ENCODE data around the gene ERCC6.

ERCC6 gene

DNA sequence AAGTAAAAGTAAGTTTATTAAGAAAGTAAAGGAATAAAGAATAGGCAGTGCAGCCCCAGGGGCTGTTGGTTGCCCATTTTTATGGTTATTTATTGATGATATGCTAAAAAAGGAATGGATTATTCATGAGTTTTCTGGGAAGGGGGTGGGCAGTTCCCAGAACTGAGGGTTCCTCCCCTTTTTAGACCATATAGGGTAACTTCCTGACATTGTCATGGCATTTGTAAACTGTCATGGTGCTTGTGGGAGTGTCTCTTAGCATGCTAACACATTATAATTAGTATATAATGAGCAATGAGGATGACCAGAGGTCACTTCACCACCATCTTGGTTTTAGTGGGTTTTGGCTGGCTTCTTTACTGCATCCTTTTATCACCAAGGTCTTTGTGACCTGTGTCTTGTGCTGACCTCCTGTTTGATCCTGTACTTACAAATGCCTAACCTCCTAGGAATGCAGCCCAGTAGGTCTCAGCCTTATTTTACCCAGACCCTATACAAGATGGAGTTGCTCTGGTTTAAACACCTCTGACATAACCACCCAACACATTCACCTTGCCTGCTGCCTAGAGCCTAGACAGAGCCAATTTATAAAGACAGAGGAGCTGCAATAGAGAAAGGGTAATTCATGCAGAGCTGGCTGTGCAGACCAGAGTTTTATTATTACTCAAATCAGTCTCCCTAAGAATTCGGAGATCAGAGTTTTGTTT lies 10.9 kb upstream of the ERCC6 start:
- DNase-seq (ENCODE audit: low read depth in 2 of 2), result no peak

DNA sequence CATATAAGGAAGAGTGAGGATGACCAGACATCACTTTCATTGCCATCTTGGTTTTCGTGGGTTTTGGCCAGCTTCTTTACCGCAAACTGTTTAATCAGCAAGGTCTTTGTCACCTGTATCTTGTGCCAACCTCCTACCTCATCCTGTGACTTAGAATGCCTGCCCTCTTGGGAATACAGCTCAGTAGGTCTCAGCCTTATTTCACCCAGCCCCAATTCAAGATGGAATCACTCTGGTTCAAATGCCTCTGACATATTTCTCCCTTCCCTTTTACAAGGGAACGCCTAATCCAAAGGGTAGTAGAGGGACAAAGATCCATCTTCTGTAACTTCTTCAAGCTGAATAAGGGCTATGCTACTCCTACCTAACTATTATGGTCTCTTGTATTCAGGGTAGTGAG lies 4.7 kb upstream of the ERCC6 start:
- DNase-seq (ENCODE audit: low read depth in 2 of 2), result no peak

DNA sequence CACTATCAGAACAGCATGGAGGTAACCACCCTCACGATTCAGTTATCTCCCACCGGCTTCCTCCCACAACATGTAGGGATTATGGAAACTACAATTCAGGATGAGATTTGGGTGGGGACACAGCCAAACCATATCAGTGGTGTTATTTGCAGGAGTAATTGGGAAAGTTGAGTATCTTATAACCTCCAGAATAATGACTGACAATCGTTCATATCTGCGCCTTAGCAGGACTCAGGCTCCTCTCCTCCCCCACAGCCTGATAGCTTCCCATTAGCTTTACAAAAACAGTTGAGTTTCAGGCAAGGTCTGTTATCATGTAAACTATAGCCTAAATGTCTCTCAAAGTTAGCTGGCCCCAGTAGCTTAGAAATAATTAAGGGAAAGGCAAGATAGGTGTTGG lies 3.4 kb upstream of the ERCC6 start:
- DNase-seq (ENCODE audit: low read depth in 2 of 2), result no peak

DNA sequence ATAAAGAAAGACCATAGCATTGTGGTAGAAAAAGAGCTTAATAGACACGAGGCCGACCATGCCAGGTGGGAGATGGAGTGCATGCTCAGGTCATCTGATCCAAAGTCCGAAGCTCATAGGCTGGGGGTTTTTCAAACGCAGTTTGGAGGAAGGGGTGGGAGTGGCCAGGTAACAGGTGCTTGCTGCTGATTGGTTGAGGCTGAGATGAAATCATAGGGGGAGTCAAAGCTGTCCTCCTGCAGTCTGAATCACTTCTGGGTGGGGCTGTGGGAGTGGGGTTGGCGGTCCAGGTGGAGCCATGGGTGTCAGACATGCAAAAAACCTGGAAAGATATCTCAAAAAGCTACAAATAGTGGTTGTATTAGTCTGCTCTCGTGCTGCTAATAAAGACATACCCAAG lies 2.8 kb upstream of the ERCC6 start:
- DNase-seq (ENCODE audit: low read depth in 2 of 2), result no peak

- DNase-seq (ENCODE audit: low read depth in 2 of 2), result no peak
These were observed 1.3 kb upstream of the ERCC6 start for GRCh38 chr10:49540056-49540797.

DNA sequence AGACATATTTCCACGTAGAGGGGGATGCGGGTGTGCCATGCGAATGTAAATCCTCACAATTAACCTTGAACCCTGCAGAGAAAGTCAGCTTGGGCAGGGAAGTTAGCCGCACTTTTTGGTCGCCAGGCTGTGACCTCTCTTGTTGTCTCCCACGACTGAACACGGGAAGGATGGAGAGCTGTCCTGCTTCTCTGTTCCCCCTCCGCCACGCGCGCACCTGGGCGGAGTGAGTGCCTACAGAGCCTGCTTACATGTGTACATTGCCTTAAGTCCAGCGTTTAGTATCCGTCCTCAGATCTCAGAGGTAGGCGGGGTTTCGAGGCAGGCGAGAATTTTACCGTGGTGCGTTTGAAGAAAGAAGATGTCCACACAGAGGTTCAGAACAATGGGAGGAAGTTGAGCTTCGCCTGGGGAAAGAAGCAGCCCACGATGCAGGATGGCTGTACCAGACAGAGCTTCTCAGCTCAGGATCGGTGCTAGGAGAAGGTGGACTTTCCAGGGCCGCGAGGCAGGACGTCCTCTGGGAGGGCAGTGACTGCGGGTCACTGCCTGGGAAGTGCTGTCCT lies 482 bp upstream of the ERCC6 start:
- DNase-seq (ENCODE audit: low read depth in 2 of 2), result no peak

- DNase-seq (ENCODE audit: low read depth in 2 of 2), result no peak
These were observed 4.1 kb downstream of the ERCC6 start for GRCh38 chr10:49534670-49535381.

DNA sequence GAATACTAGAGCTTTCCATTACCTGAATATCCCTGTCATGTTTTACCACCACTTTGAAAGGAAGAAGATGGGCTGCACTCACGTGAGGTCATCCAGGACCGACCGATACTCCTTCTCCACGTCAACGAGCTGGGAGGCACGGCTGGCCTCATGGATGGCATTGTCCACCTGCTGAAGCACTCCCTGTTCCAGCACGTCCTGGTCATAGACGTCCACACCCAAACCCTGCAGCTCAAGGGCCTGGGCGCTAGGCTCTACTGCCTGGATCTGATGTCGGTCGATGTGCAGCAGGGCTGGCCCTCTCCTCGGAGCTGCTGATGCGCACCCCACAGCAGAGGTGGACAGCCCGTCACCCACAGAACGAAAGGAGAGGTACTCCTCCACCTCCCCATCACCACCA lies 6.5 kb downstream of the ERCC6 start:
- DNase-seq (ENCODE audit: low read depth in 2 of 2), result no peak

DNA sequence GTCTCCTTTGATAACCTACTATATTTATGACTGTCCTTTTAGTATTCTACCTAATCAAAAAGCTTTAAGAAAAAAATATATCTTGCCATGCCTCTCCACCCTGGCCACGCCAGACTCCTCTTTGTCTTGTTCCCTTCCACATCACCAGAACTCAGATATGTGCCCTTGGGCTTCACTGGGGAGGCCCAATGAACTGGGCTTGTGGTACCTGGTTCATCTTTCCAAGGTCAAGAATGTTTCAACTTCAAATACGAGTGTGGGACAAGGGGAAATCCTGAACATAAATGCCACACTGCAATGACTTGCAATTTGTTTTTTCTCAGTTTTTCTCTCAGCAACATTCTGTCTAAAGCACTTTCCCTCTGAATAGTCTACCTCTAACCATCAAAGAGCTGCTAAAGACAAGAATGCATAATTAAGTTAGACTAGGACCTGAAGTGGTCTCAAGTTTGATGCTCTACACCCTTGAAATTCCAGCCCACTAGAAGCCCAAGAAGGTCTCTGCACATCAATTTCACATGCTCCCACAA lies 9.9 kb downstream of the ERCC6 start:
- no peak for DNase-seq (ENCODE audit: low read depth in 2 of 2)

DNA sequence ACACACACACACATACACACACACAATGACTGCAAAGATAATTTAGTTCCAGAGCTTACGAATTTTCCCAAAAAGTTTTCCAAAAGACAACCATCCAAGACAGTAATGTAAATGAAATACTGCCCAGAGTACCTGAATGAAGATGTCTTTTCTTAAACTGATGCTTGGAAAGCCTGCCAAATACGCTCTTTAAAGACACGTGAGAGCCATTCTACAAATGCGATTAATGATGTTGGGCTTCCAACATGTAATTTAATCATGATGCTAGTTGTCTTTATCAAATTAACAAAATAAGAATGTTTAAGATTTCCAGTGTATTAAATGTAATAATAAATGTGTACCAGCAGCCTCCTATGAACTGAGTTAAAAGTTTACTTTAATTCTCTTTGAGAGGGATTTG lies 11.1 kb downstream of the ERCC6 start:
- DNase-seq (ENCODE audit: low read depth in 2 of 2), result no peak

- no peak for DNase-seq (ENCODE audit: low read depth in 2 of 2)
These were observed 11.9 kb downstream of the ERCC6 start for GRCh38 chr10:49527061-49527460.

- no peak for DNase-seq (ENCODE audit: low read depth in 2 of 2)
These were observed 12.3 kb downstream of the ERCC6 start for GRCh38 chr10:49526619-49527018.

GRCh38 chr10:49524496-49524895 lies 14.4 kb downstream of the ERCC6 start:
- DNase-seq (ENCODE audit: low read depth in 2 of 2), result no peak

- no peak for DNase-seq (ENCODE audit: low read depth in 2 of 2)
These were observed 15.6 kb downstream of the ERCC6 start for GRCh38 chr10:49523301-49523700.

DNA sequence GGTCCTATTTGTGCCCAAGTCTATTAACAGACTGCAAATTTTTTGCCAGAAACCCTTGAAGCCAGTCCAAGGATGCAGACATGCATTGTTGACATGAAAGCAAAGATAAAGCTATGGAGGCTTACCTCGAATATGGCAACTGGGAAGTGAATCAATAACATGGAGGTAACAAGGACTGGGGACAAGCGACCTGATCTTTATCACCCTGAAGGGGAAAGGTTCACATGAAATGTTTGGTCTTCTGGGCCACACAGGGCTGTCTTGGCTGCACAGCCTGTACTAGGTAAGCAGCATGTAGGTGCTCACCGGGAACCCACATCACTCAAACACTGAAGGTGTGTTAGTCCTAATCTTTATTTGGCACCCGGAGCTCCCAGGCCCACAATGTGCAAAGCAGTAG lies 17.9 kb downstream of the ERCC6 start:
- DNase-seq (ENCODE audit: low read depth in 2 of 2), result no peak

- no peak for DNase-seq (ENCODE audit: low read depth in 2 of 2)
These were observed 18.7 kb downstream of the ERCC6 start for GRCh38 chr10:49520122-49520775.

DNA sequence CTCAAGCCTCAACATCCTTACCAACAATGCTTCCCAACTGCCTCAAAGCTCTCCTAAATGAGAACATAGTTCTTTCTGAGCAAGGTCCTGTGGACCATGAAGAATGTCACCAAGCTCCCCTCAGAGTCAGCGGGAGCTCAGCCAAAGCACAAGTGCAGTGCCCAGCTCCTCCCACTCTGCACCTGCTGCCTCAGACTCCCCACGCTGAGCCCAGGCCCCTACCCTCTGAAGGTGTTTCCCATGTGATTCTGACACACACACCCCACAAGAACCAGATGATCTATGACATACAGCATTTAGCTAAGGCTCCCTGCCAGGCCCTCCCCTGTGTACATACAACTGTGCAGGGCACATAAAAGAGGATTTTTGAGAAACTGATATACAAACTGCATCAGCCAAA lies 19.2 kb downstream of the ERCC6 start:
- DNase-seq (ENCODE audit: low read depth in 2 of 2), result no peak

- DNase-seq (ENCODE audit: low read depth in 2 of 2), result no peak
These were observed 19.8 kb downstream of the ERCC6 start for GRCh38 chr10:49518982-49519578.

DNA sequence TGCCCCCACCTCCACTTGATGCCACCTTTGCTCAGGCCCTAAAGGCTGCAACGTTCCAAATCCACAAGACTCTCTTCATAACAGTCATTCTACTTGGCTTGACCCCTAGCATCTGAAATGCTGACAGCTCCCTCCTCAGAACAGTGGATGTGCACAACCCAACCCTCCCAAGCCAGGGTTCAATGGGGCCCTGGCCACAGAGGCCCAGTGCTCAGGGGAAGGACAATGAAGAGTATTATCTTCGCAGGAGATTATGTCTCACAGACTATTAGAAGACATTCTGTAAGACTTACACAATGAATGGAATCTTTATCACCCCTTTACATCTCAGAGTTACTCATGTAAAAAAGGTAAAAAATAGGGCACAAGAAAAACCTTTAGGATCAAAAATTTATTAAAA lies 20.4 kb downstream of the ERCC6 start:
- DNase-seq (ENCODE audit: low read depth in 2 of 2), result no peak

DNA sequence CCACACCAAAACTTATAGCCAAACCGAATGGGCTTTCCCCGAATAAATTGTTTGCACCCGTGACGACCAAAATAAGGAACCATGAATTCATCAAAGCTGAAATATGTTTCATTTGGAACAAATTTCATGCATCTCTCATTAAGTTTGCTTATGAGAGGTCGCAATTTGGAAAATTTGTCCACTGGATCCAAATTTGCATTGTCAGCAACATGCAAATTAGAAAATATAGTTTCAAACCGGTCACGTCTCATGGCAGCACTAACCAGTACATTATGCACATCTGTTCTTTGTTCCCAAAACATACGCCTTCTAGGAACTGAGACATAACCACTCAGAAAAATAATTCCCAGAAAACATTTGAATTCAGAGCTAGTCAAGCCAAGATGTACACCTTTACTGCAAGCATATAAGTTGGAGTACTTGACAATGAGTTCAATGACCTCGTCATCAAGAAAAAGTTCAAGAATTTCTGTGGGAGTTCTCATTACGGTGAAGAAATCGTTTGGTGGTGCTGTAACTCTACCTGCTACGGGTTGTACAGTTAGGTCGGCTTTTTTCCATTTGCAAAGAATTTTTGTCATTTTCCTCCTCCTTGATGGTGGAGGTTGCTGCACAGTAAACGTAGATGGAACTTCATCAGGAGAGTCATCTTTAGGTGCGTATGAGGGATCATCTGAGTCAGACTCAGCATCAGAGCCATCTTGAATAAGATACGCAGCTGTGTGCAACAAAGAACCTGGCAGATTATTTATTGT lies 22.5 kb downstream of the ERCC6 start:
- DNase-seq (ENCODE audit: low read depth in 2 of 2), result no peak

Data from activated CD8-positive, alpha-beta memory T cell treated with anti-CD3 and anti-CD28 coated beads for 4 hours (primary cell).